ENCODE results near the gene AQP4. TPM values are rescaled to one million over a fixed set of nuclear protein-coding genes. Genes with fewer than 3 reads are reported as not detected.

Gene AQP4
- total RNA-seq, 1 donor from 2014 or later = 0.49 TPM

GRCh38 chr18:26874283-26874682, 8.8 kb upstream of the AQP4 start:
- intact Hi-C loops (cut with DNase I) = no loop called here

GRCh38 chr18:26869640-26870039, 4.1 kb upstream of the AQP4 start:
- intact Hi-C loops (cut with DNase I) = no loop called here
- TF ChIP-seq POLR2A (IDR thresholded peaks at IDR 0.05) (no peak), CTCF (IDR thresholded peaks at IDR 0.05) (no peak), POLR2AphosphoS5 (IDR thresholded peaks at IDR 0.05; ENCODE audit: insufficient read depth in 1 of 2, low read depth in 1 of 2) (no peak)
- no peak overlapping the region for H3K4me3 ChIP-seq
- no peaks in the 10 kb centered on the region for H3K4me1 ChIP-seq
- no peak overlapping the region for H3K27ac ChIP-seq
- no peak for DNase-seq (ENCODE audit: extremely low spot score in 2 of 2)
- H3K9me3 ChIP-seq = no peaks in the 10 kb centered on the region
- no peaks in the 10 kb centered on the region for H3K36me3 ChIP-seq
- no peaks in the 10 kb centered on the region for H3K27me3 ChIP-seq

More at GRCh38 chr18:26874283-26874682, 8.8 kb upstream of the AQP4 start:
- no peaks in the 10 kb centered on the region for H3K9me3 ChIP-seq
- H3K36me3 ChIP-seq = no peaks in the 10 kb centered on the region
- no peak for DNase-seq (ENCODE audit: extremely low spot score in 2 of 2)
- no peaks in the 10 kb centered on the region for H3K4me1 ChIP-seq
- TF ChIP-seq POLR2A (IDR thresholded peaks at IDR 0.05) (no peak), POLR2AphosphoS5 (IDR thresholded peaks at IDR 0.05; ENCODE audit: insufficient read depth in 1 of 2, low read depth in 1 of 2) (no peak), CTCF (IDR thresholded peaks at IDR 0.05) (no peak)
- H3K4me3 ChIP-seq = no peak overlapping the region
- no peaks in the 10 kb centered on the region for H3K27me3 ChIP-seq
- no peak overlapping the region for H3K27ac ChIP-seq

GRCh38 chr18:26868968-26869586, 3.6 kb upstream of the AQP4 start:
- Histone ChIP-seq H3K27ac (no peak overlapping the region), H3K27me3 (no peaks in the 10 kb centered on the region), H3K9me3 (no peaks in the 10 kb centered on the region), H3K4me1 (no peaks in the 10 kb centered on the region), H3K36me3 (no peaks in the 10 kb centered on the region), H3K4me3 (no peak overlapping the region)
- DNase-seq (ENCODE audit: extremely low spot score in 2 of 2) = no peak
- TF ChIP-seq CTCF (IDR thresholded peaks at IDR 0.05) (no peak), POLR2A (IDR thresholded peaks at IDR 0.05) (no peak), POLR2AphosphoS5 (IDR thresholded peaks at IDR 0.05; ENCODE audit: insufficient read depth in 1 of 2, low read depth in 1 of 2) (no peak)
- intact Hi-C loops (cut with DNase I) = no loop called here

- no peaks in the 10 kb centered on the region for H3K9me3 ChIP-seq
- TF ChIP-seq CTCF (IDR thresholded peaks at IDR 0.05) = no peak
- no peak for TF ChIP-seq POLR2A (IDR thresholded peaks at IDR 0.05)
- no peak for TF ChIP-seq POLR2AphosphoS5 (IDR thresholded peaks at IDR 0.05; ENCODE audit: insufficient read depth in 1 of 2, low read depth in 1 of 2)
- no peak overlapping the region for H3K4me3 ChIP-seq
- intact Hi-C loops (cut with DNase I) = no loop called here
- no peaks in the 10 kb centered on the region for H3K36me3 ChIP-seq
- no peak overlapping the region for H3K27ac ChIP-seq
- no peaks in the 10 kb centered on the region for H3K27me3 ChIP-seq
- peaks cover 12% of the 10 kb centered on the region for H3K4me1 ChIP-seq
- no peak for DNase-seq (ENCODE audit: extremely low spot score in 2 of 2)
Measured at GRCh38 chr18:26867471-26867870, 2.0 kb upstream of the AQP4 start.

GRCh38 chr18:26864658-26865057, 849 bp downstream of the AQP4 start:
- H3K36me3 ChIP-seq = no peaks in the 10 kb centered on the region
- H3K4me1 ChIP-seq = peaks cover 12% of the 10 kb centered on the region
- intact Hi-C loops (cut with DNase I) = no loop called here
- DNase-seq (ENCODE audit: extremely low spot score in 2 of 2) = no peak
- H3K27me3 ChIP-seq = no peaks in the 10 kb centered on the region
- no peaks in the 10 kb centered on the region for H3K9me3 ChIP-seq
- H3K4me3 ChIP-seq = no peak overlapping the region
- no peak overlapping the region for H3K27ac ChIP-seq
- TF ChIP-seq POLR2AphosphoS5 (IDR thresholded peaks at IDR 0.05; ENCODE audit: insufficient read depth in 1 of 2, low read depth in 1 of 2) = no peak
- no peak for TF ChIP-seq POLR2A (IDR thresholded peaks at IDR 0.05)
- TF ChIP-seq CTCF (IDR thresholded peaks at IDR 0.05) = no peak
